Colonic mucosa (tissue), 4 donors: ENCODE data around the gene ECHS1. TPM values are rescaled to one million over a fixed set of nuclear protein-coding genes. Genes with fewer than 3 reads are reported as not detected.

Experiments used
- DNase-seq: peaks from one replicate; pipeline ENCODE4 v3.0.0-alpha.2; 2020
- H3K27ac ChIP-seq: fragments of 200-600 bp; one replicate; pipeline ENCODE4 v1.8.0; 2021
- H3K27me3 ChIP-seq: fragments of 200-600 bp; one replicate; pipeline ENCODE4 v1.8.0; 2021
- H3K36me3 ChIP-seq: fragments of 200-600 bp; one replicate; pipeline ENCODE4 v1.8.0; 2021
- H3K4me1 ChIP-seq: fragments of 200-600 bp; one replicate; pipeline ENCODE4 v1.8.0; 2021; ENCODE audit warnings: mild to moderate bottlenecking
- H3K4me3 ChIP-seq: fragments of 200-600 bp; one replicate; pipeline ENCODE4 v1.8.0; 2021
- H3K9ac ChIP-seq, 2 donors: one replicate each; pipeline ENCODE4 v1.7.0; 2013; ENCODE audit warnings: control low read depth in 2 of 2, low read depth in 2 of 2, low read length in 2 of 2
- H3K9me3 ChIP-seq: fragments of 200-600 bp; one replicate; pipeline ENCODE4 v1.8.0; 2021
- CTCF ChIP-seq: fragments of 200-600 bp; IDR thresholded peaks from one replicate; pipeline ENCODE4 v1.8.0; 2022; ENCODE audit warnings: antibody characterized with exemption, mild to moderate bottlenecking
- intact Hi-C: fragments of 100-400 bp; cut with DNase I; formaldehyde crosslinking; loops from one replicate; pipeline ENCODE4 v1.14.1; 2022
- total RNA-seq, 2 donors: library from RNA; stranded (reverse); fragmentation: NEBNext Ultra II Directional in 1 of 2; extraction: Animal tissue kit (Norgen Biotek cat#: 25700) in 1 of 2; gene quantifications; one replicate each; pipeline ENCODE4 v1.2.1, GENCODE V29; 2021
- donor health status: healthy.
- donor health status: DM: no; HTN: no; CAD: no.
- donor health status: DM: no; HTN: no; CAD: no.

Gene ECHS1
- total RNA-seq, 2 donors from 2014 or later, result 188 to 214 TPM

GRCh38 chr10:133361227-133361626 lies 11.9 kb downstream of the ECHS1 start:
- Histone ChIP-seq H3K4me3 (no peak overlapping the region), H3K27ac (no peak overlapping the region), H3K9me3 (no peaks in the 10 kb centered on the region), H3K27me3 (no peaks in the 10 kb centered on the region), H3K4me1 (peaks cover 16% of the 10 kb centered on the region), H3K9ac (no peak overlapping the region), H3K36me3 (peaks cover 5% of the 10 kb centered on the region)
- TF ChIP-seq CTCF, result no peak
- intact Hi-C loops, result no loop called here
- DNase-seq, result no peak

GRCh38 chr10:133359972-133360610 lies 13.1 kb downstream of the ECHS1 start:
- H3K4me1 ChIP-seq, result peaks cover 10% of the 10 kb centered on the region
- TF ChIP-seq CTCF, result no peak
- intact Hi-C loops, result no loop called here
- peak overlapping the region in 1 of 2 donors; percentile 41 for H3K9ac ChIP-seq
- no peaks in the 10 kb centered on the region for H3K9me3 ChIP-seq
- no peak overlapping the region for H3K27ac ChIP-seq
- H3K4me3 ChIP-seq, result no peak overlapping the region
- DNase-seq, result peak; percentile 49
- no peaks in the 10 kb centered on the region for H3K36me3 ChIP-seq
- H3K27me3 ChIP-seq, result no peaks in the 10 kb centered on the region

GRCh38 chr10:133359554-133359971 lies 13.6 kb downstream of the ECHS1 start:
- Histone ChIP-seq H3K9me3 (no peaks in the 10 kb centered on the region), H3K27ac (no peak overlapping the region), H3K36me3 (no peaks in the 10 kb centered on the region), H3K27me3 (no peaks in the 10 kb centered on the region), H3K4me1 (peaks cover 7% of the 10 kb centered on the region), H3K4me3 (no peak overlapping the region), H3K9ac (peak overlapping the region in 1 of 2 donors; percentile 41)
- intact Hi-C loops, result no loop called here
- TF ChIP-seq CTCF, result no peak
- peak; percentile 77 for DNase-seq

- no peak for TF ChIP-seq CTCF
- Histone ChIP-seq H3K4me1 (peaks cover 7% of the 10 kb centered on the region), H3K9ac (no peak overlapping the region), H3K9me3 (no peaks in the 10 kb centered on the region), H3K4me3 (no peak overlapping the region), H3K36me3 (no peaks in the 10 kb centered on the region), H3K27me3 (no peaks in the 10 kb centered on the region), H3K27ac (no peak overlapping the region)
- intact Hi-C loops, result no loop called here
- DNase-seq, result no peak
Measured at GRCh38 chr10:133358925-133359310, 14.2 kb downstream of the ECHS1 start.

GRCh38 chr10:133358162-133358924 lies 14.8 kb downstream of the ECHS1 start:
- no peak for TF ChIP-seq CTCF
- H3K9ac ChIP-seq, result no peak overlapping the region
- intact Hi-C loops, result no loop called here
- no peak overlapping the region for H3K27ac ChIP-seq
- H3K4me1 ChIP-seq, result peaks cover 7% of the 10 kb centered on the region
- no peaks in the 10 kb centered on the region for H3K36me3 ChIP-seq
- DNase-seq, result no peak
- H3K9me3 ChIP-seq, result no peaks in the 10 kb centered on the region
- H3K27me3 ChIP-seq, result no peaks in the 10 kb centered on the region
- H3K4me3 ChIP-seq, result no peak overlapping the region
